SHP77 treated with DMSO at 0.1 percent for 48 hours (cell line): ENCODE data around the gene THYN1.

Experiments used
- DNase-seq: peaks from one replicate; lab custom pipeline; 2025; lab: John Stamatoyannopoulos, UW

Gene THYN1

GRCh38 chr11:134248910-134249480 lies 4.2 kb downstream of the THYN1 start:
- no peak for DNase-seq

GRCh38 chr11:134246678-134247077 lies 6.5 kb downstream of the THYN1 start:
- DNase-seq: no peak

- no peak for DNase-seq
Observed at GRCh38 chr11:134246100-134246499, 7.1 kb downstream of the THYN1 start.

- no peak for DNase-seq
Observed at GRCh38 chr11:134245434-134245833, 7.7 kb downstream of the THYN1 start.

GRCh38 chr11:134244593-134244992 lies 8.6 kb downstream of the THYN1 start:
- no peak for DNase-seq

GRCh38 chr11:134243913-134244312 lies 9.2 kb downstream of the THYN1 start:
- no peak for DNase-seq

- DNase-seq: no peak
Observed at GRCh38 chr11:134242376-134242775, 10.8 kb downstream of the THYN1 start.

- DNase-seq: no peak
Observed at GRCh38 chr11:134240592-134240991, 12.6 kb downstream of the THYN1 start.

- DNase-seq: no peak
Observed at GRCh38 chr11:134238956-134239355, 14.2 kb downstream of the THYN1 start.

- DNase-seq: no peak
Observed at GRCh38 chr11:134237557-134237922, 15.6 kb downstream of the THYN1 start.

- no peak for DNase-seq
Observed at GRCh38 chr11:134236834-134237556, 16.2 kb downstream of the THYN1 start.

- no peak for DNase-seq
Observed at GRCh38 chr11:134235399-134235798, 17.8 kb downstream of the THYN1 start.

GRCh38 chr11:134233729-134234179 lies 19.4 kb downstream of the THYN1 start:
- DNase-seq: no peak

GRCh38 chr11:134231958-134232659 lies 21.0 kb downstream of the THYN1 start:
- no peak for DNase-seq

GRCh38 chr11:134230339-134230738 lies 22.8 kb downstream of the THYN1 start:
- no peak for DNase-seq

- DNase-seq: no peak
Observed at GRCh38 chr11:134229126-134229790, 23.9 kb downstream of the THYN1 start.

- DNase-seq: no peak
Observed at GRCh38 chr11:134228625-134229024, 24.5 kb downstream of the THYN1 start.

GRCh38 chr11:134226806-134227325 lies 26.3 kb downstream of the THYN1 start:
- DNase-seq: no peak

GRCh38 chr11:134224710-134225664 lies 28.2 kb downstream of the THYN1 start:
- DNase-seq: no peak

GRCh38 chr11:134223836-134224709 lies 29.1 kb downstream of the THYN1 start, which contains the start of the genes NCAPD3 and VPS26B:
Gene NCAPD3, minus strand, starts transcription at chr11:134223967. Its CDS starts 41 bp downstream, at chr11:134223926.
Gene VPS26B, plus strand, starts transcription at chr11:134224671. Its CDS starts 452 bp downstream, at chr11:134225123.
- DNase-seq: peak; percentile 90
